GM23248 (cell line): Measurements from ENCODE around the gene PIK3R1.

Experiments
- EZH2 ChIP-seq: fragments of 200-600 bp; sonication (generic); IDR thresholded peaks from 2 replicates; pipeline ENCODE4 v1.6.1; 2018; ENCODE audit warnings: antibody characterized with exemption, mild to moderate bottlenecking; ENCODE audit not compliant: insufficient read depth, poor library complexity, severe bottlenecking
- EZH2phosphoT487 ChIP-seq: fragments of 200-600 bp; sonication (generic); IDR thresholded peaks from 2 replicates; pipeline ENCODE4 v1.6.1; 2018; ENCODE audit warnings: antibody characterized with exemption, moderate library complexity, mild to moderate bottlenecking, low read depth; ENCODE audit not compliant: insufficient read depth

DNA sequence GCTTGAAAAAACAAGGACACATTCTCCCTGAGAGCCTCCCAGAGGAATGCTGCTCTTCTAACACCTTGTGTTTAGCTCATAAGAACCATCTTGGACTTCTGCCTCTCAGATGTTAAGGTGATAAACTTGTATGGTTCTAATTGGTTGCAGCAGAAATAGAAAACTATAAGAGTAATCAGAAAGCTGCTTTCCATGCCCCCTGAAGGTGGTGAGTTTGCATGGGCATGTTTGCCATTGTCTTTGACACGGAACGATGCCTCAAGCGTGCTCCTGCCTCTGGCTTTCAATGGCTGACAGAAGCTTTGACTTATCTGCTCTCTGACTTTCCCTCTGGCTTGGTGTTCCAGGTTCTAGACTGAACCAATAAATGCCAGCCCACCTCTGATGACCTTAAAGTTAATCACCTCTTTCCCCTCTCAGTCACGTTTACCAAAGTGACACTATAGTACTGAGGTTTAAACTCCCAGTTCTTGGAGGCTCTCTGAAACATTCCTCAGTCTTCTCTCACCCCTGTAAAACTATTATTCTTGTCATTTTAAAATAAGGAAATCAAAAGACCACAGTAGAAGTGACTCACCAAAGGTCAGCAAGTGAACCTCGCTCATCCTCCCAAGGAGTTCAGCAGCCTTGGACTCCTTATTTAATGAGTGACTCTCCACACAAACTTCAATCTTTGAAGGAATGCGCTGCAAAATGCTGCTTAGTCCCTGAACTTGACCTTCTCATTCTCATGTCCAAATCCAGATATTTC is 103.6 kb downstream of the PIK3R1 start:
- TF ChIP-seq EZH2: no peak
- no peak for TF ChIP-seq EZH2phosphoT487
